ENCODE results near the gene MAPK10. TPM values are rescaled to one million over a fixed set of nuclear protein-coding genes. Genes with fewer than 3 reads are reported as not detected.
A peak's percentile ranks its signal among the peaks of the same experiment; 100 is the strongest.

MAPK10 gene
- total and polyA plus RNA-seq, 4 donors = 93.5 to 202 (median 106) TPM

DNA sequence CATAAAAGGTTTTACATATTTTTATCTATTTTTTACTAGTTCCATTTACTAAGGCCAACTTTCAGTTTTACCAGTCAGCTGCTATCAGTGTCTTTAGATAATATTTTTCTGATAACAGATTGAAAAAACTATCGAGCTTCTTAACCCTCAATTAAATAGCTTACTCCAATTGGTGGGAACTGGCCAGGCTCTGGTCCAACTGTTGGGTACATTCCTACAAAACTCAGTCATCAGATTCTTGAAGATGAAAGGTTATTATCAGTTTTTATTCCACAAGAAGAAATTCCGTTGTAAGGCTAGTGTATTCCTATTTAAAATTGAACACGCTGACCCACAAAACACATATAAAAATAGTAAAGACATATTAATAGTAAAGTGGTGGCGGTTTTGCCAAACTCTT is 346.2 kb downstream of the MAPK10 start:
- Histone ChIP-seq H3K4me1 (ENCODE audit: control insufficient read depth, insufficient read depth, low read length) (no peaks in the 10 kb centered on the region), H3K27ac (ENCODE audit: low read depth, low read length) (no peak overlapping the region), H3K27me3 (ENCODE audit: control insufficient read depth, insufficient read depth, low read length) (no peaks in the 10 kb centered on the region), H3K9me3 (ENCODE audit: control insufficient read depth, insufficient read depth, low read length) (no peaks in the 10 kb centered on the region), H3K36me3 (ENCODE audit: control insufficient read depth, insufficient read depth, low read length) (peaks cover 7% of the 10 kb centered on the region), H3K4me3 (ENCODE audit: low read depth, low read length) (no peak overlapping the region)
- DNase-seq (ENCODE audit: low read depth in 4 of 6, low spot score in 6 of 6) = no peak
- no CpG with 5 or more reads among the region's 4 CpGs for WGBS (ENCODE audit: insufficient coverage)

DNA sequence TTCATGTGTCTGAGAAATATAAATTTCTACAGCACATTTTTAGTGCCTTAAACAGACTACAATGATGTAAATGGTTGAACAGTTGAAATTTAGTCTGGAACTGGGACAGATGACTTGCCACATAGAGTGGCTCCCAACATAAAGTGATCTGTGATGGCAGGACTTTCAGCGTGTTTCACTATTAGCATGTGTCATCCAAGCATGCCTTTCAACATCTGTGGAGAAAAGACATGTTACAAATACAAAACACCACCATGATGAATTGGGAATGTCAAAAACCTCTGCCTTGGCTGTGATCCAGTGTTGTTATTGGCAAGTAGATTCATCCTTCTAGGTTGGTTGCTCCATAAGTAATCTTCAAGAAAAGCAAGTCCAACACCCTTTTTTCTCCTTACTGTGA is 348.7 kb downstream of the MAPK10 start:
- Histone ChIP-seq H3K4me1 (ENCODE audit: control insufficient read depth, insufficient read depth, low read length) (no peaks in the 10 kb centered on the region), H3K27ac (ENCODE audit: low read depth, low read length) (no peak overlapping the region), H3K9me3 (ENCODE audit: control insufficient read depth, insufficient read depth, low read length) (no peaks in the 10 kb centered on the region), H3K27me3 (ENCODE audit: control insufficient read depth, insufficient read depth, low read length) (no peaks in the 10 kb centered on the region), H3K36me3 (ENCODE audit: control insufficient read depth, insufficient read depth, low read length) (no peaks in the 10 kb centered on the region), H3K4me3 (ENCODE audit: low read depth, low read length) (no peak overlapping the region)
- peak in 2 of 6 donors; percentile 17 to 44 for DNase-seq (ENCODE audit: low read depth in 4 of 6, low spot score in 6 of 6)
- WGBS (ENCODE audit: insufficient coverage) = no CpG with 5 or more reads among the region's 1 CpG

DNA sequence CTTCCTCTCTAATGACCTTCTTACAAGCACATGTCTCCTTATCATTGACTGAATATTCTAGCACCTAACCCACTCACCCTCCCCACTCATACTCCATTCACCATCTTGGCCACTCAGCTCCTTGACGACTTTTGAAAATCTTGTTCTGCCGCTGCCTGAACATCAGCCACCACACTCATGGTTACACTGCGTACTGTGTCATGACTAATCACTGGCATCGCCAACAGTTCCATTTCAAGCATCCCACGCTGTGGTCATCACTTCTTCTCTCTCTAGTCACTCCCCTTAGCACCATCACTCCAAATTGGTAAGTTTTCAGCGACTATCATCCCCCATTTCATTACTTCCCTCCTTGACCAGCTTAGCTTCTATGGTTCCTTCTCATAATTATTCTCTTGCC is 352.8 kb downstream of the MAPK10 start:
- DNase-seq (ENCODE audit: low read depth in 4 of 6, low spot score in 6 of 6) = peak in 1 of 6 donors; percentile 2
- WGBS (ENCODE audit: insufficient coverage) = 89% methylated on average over 6 of the region's 6 CpGs

DNA sequence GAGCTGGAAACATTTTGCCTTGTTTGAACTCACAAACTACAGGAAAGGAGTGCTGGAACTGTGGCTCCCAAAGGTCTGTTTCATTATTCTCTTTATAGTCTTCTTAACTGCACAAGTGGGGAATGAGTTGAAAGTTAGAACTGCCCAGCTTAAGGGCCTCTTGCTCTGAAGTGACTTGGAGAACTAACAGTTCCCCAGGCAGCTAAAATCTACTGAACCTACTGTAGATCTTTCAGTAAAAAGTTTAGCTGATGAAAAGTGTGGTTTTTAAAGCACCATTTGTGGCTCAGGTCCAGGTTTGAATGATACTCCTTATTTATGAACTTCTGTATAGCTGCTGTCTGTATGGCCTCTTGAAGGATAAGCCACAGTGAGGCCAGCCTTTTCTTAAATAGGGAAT is 353.8 kb downstream of the MAPK10 start:
- no peaks in the 10 kb centered on the region for H3K27me3 ChIP-seq (ENCODE audit: control insufficient read depth, insufficient read depth, low read length)
- H3K4me1 ChIP-seq (ENCODE audit: control insufficient read depth, insufficient read depth, low read length) = no peaks in the 10 kb centered on the region
- no peak overlapping the region for H3K27ac ChIP-seq (ENCODE audit: low read depth, low read length)
- no peaks in the 10 kb centered on the region for H3K9me3 ChIP-seq (ENCODE audit: control insufficient read depth, insufficient read depth, low read length)
- peak in 1 of 6 donors; percentile 28 for DNase-seq (ENCODE audit: low read depth in 4 of 6, low spot score in 6 of 6)
- no peak overlapping the region for H3K4me3 ChIP-seq (ENCODE audit: low read depth, low read length)
- H3K36me3 ChIP-seq (ENCODE audit: control insufficient read depth, insufficient read depth, low read length) = no peaks in the 10 kb centered on the region

More for the DNA sequence above, 352.8 kb downstream of the MAPK10 start:
- Histone ChIP-seq H3K4me1 (ENCODE audit: control insufficient read depth, insufficient read depth, low read length) (no peaks in the 10 kb centered on the region), H3K27me3 (ENCODE audit: control insufficient read depth, insufficient read depth, low read length) (no peaks in the 10 kb centered on the region), H3K36me3 (ENCODE audit: control insufficient read depth, insufficient read depth, low read length) (no peaks in the 10 kb centered on the region), H3K4me3 (ENCODE audit: low read depth, low read length) (no peak overlapping the region), H3K9me3 (ENCODE audit: control insufficient read depth, insufficient read depth, low read length) (no peaks in the 10 kb centered on the region), H3K27ac (ENCODE audit: low read depth, low read length) (no peak overlapping the region)

DNA sequence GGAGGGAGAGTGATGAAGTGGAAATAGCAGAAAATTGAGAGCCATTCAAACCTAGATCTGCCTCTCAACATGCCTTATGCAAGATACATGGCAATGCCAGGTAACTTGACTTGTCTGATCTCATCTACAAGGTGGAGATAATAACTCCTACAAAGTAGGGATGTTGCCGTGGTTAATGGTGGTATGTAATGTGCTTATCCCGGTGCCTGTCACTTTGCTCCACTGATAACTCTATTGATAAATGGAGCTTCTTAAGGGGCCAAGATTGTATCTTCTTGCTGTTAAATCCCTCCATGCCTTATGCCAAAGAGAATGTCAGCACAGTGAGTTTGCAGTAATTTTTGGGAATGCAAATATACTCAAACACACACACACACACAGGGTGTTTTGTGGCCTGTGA is 355.8 kb downstream of the MAPK10 start:
- Histone ChIP-seq H3K36me3 (ENCODE audit: control insufficient read depth, insufficient read depth, low read length) (no peaks in the 10 kb centered on the region), H3K27me3 (ENCODE audit: control insufficient read depth, insufficient read depth, low read length) (no peaks in the 10 kb centered on the region), H3K4me3 (ENCODE audit: low read depth, low read length) (no peak overlapping the region), H3K4me1 (ENCODE audit: control insufficient read depth, insufficient read depth, low read length) (no peaks in the 10 kb centered on the region), H3K9me3 (ENCODE audit: control insufficient read depth, insufficient read depth, low read length) (no peaks in the 10 kb centered on the region), H3K27ac (ENCODE audit: low read depth, low read length) (no peak overlapping the region)
- no CpG with 5 or more reads among the region's 2 CpGs for WGBS (ENCODE audit: insufficient coverage)
- no peak for DNase-seq (ENCODE audit: low read depth in 4 of 6, low spot score in 6 of 6)

DNA sequence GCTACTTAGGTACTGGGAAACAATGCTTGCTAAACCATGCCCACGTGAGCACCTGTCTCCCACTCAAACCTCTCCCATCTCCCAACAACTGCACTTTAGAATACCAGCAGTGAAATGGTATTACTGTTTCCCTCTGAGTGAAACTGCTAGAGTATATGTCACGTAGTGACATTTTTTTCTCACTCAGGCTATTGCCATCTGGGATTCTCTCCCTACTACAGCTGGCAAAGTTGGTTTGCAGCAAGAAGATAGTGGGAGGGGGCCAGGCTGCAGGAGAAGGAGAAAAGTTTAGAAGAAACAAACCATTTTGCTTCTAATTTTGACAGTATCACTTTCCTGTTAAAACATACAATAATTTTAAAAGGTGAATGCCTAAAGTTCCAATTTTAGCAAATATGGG is 358.3 kb downstream of the MAPK10 start:
- no peak overlapping the region for H3K27ac ChIP-seq (ENCODE audit: low read depth, low read length)
- no peaks in the 10 kb centered on the region for H3K27me3 ChIP-seq (ENCODE audit: control insufficient read depth, insufficient read depth, low read length)
- WGBS (ENCODE audit: insufficient coverage) = no CpG with 5 or more reads among the region's 2 CpGs
- H3K36me3 ChIP-seq (ENCODE audit: control insufficient read depth, insufficient read depth, low read length) = no peaks in the 10 kb centered on the region
- H3K4me1 ChIP-seq (ENCODE audit: control insufficient read depth, insufficient read depth, low read length) = no peaks in the 10 kb centered on the region
- H3K9me3 ChIP-seq (ENCODE audit: control insufficient read depth, insufficient read depth, low read length) = no peaks in the 10 kb centered on the region
- H3K4me3 ChIP-seq (ENCODE audit: low read depth, low read length) = no peak overlapping the region
- peak in 2 of 6 donors; percentile 34 to 55 for DNase-seq (ENCODE audit: low read depth in 4 of 6, low spot score in 6 of 6)

DNA sequence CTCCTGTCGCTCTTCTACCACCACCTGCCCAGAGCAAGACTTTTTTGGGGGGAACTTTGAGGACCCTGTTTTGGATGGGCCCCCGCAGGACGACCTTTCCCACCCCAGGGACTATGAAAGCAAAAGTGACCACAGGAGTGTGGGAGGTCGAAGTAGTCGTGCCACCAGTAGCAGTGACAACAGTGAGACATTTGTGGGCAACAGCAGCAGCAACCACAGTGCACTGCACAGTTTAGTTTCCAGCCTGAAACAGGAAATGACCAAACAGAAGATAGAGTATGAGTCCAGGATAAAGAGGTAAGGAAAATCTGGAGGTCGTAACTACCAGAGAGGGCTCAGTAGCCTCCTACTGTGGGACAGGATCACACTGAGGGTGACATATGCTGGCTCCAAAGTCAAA is 364.5 kb downstream of the MAPK10 start:
- no peak for DNase-seq (ENCODE audit: low read depth in 4 of 6, low spot score in 6 of 6)
- H3K27me3 ChIP-seq (ENCODE audit: control insufficient read depth, insufficient read depth, low read length) = no peaks in the 10 kb centered on the region
- H3K4me3 ChIP-seq (ENCODE audit: low read depth, low read length) = no peak overlapping the region
- no peaks in the 10 kb centered on the region for H3K36me3 ChIP-seq (ENCODE audit: control insufficient read depth, insufficient read depth, low read length)
- H3K27ac ChIP-seq (ENCODE audit: low read depth, low read length) = no peak overlapping the region
- H3K4me1 ChIP-seq (ENCODE audit: control insufficient read depth, insufficient read depth, low read length) = no peaks in the 10 kb centered on the region
- 90% methylated on average over 5 of the region's 6 CpGs for WGBS (ENCODE audit: insufficient coverage)
- no peaks in the 10 kb centered on the region for H3K9me3 ChIP-seq (ENCODE audit: control insufficient read depth, insufficient read depth, low read length)

DNA sequence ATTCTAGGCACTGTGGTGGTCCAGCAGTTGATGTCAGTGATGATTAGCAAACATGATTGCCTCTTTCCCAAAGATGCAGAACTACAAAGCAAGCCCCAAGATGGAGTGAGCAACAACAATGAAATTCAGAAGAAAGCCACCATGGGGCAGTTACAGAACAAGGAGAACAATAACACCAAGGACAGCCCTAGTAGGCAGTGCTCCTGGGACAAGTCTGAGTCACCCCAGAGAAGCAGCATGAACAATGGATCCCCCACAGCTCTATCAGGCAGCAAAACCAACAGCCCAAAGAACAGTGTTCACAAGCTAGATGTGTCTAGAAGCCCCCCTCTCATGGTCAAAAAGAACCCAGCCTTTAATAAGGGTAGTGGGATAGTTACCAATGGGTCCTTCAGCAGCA is 365.3 kb downstream of the MAPK10 start:
- Histone ChIP-seq H3K27me3 (ENCODE audit: control insufficient read depth, insufficient read depth, low read length) (no peaks in the 10 kb centered on the region), H3K4me3 (ENCODE audit: low read depth, low read length) (no peak overlapping the region), H3K9me3 (ENCODE audit: control insufficient read depth, insufficient read depth, low read length) (no peaks in the 10 kb centered on the region)

DNA sequence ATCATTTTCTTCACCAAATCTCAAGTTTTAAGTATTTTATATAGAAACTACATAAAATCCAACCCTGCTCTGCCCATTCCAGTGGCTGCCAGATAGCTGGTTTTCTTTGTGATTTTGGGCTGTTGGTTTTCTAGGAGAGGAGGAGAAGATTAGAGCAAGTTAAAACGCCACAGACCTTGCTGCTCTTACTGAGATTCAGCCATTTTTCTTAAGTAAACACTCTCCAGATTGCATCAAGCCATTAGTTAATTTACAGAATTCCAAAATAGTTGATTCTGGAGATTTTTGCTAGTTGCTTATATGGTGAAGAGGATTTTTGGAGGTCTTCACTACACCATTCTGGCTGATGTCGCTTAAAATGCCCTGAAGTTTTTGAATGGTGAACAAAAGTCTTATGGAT is 366.2 kb downstream of the MAPK10 start:
- Histone ChIP-seq H3K27me3 (ENCODE audit: control insufficient read depth, insufficient read depth, low read length) (no peaks in the 10 kb centered on the region), H3K4me3 (ENCODE audit: low read depth, low read length) (no peak overlapping the region), H3K4me1 (ENCODE audit: control insufficient read depth, insufficient read depth, low read length) (no peaks in the 10 kb centered on the region), H3K9me3 (ENCODE audit: control insufficient read depth, insufficient read depth, low read length) (no peaks in the 10 kb centered on the region), H3K27ac (ENCODE audit: low read depth, low read length) (no peak overlapping the region), H3K36me3 (ENCODE audit: control insufficient read depth, insufficient read depth, low read length) (no peaks in the 10 kb centered on the region)
- no CpG with 5 or more reads among the region's 2 CpGs for WGBS (ENCODE audit: insufficient coverage)
- DNase-seq (ENCODE audit: low read depth in 4 of 6, low spot score in 6 of 6) = no peak

More for the DNA sequence above, 365.3 kb downstream of the MAPK10 start:
- Histone ChIP-seq H3K27ac (ENCODE audit: low read depth, low read length) (no peak overlapping the region), H3K4me1 (ENCODE audit: control insufficient read depth, insufficient read depth, low read length) (no peaks in the 10 kb centered on the region), H3K36me3 (ENCODE audit: control insufficient read depth, insufficient read depth, low read length) (no peaks in the 10 kb centered on the region)
- no peak for DNase-seq (ENCODE audit: low read depth in 4 of 6, low spot score in 6 of 6)

DNA sequence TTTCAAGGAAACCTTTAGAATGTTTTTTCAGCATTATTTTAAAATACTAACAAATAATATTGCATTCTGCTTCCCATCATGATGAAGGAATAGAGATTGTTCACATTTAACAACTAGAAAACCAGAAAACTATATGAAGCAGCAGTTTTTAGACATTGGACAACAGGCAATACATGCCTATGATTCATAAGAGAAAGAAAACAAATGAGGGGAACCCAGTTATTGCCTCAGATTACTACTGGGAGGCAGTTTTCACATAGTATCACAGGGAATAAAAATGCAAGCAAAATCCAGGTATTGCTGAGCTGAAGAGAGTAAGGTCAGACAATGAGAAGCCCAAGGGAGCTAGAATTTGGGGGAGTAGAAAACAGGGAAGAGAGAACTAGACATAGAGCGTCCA is 373.6 kb downstream of the MAPK10 start:
- Histone ChIP-seq H3K4me3 (ENCODE audit: low read depth, low read length) (no peak overlapping the region), H3K4me1 (ENCODE audit: control insufficient read depth, insufficient read depth, low read length) (no peaks in the 10 kb centered on the region), H3K9me3 (ENCODE audit: control insufficient read depth, insufficient read depth, low read length) (no peaks in the 10 kb centered on the region), H3K27me3 (ENCODE audit: control insufficient read depth, insufficient read depth, low read length) (no peaks in the 10 kb centered on the region), H3K27ac (ENCODE audit: low read depth, low read length) (no peak overlapping the region), H3K36me3 (ENCODE audit: control insufficient read depth, insufficient read depth, low read length) (no peaks in the 10 kb centered on the region)
- DNase-seq (ENCODE audit: low read depth in 4 of 6, low spot score in 6 of 6) = no peak
- 70% methylated on average over 1 of the region's 1 CpG for WGBS (ENCODE audit: insufficient coverage)

Data from spinal cord (tissue), 10 donors.